ENCODE measurements around the gene REP15.

DNA sequence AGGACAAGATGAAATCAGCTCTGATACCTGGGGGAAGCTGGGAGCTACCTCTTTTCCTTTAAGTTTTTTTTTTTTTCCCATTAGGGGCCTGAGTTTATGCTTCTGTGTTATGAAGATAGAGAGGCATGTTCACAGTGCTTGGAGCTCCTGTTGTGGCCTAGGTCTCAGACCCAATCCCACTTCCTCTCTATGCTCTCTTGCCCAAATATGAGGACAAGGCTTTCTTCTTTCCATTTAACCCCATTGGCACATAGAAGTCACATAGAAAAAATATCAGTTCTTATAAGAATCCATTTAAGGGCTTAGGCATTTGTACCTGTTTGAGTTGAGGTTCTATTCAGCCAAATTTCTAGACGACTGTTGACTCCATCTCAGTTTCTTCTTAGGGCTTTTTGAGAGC is 27.0 kb downstream of the REP15 start:
- TF ChIP-seq, protein P1, sequence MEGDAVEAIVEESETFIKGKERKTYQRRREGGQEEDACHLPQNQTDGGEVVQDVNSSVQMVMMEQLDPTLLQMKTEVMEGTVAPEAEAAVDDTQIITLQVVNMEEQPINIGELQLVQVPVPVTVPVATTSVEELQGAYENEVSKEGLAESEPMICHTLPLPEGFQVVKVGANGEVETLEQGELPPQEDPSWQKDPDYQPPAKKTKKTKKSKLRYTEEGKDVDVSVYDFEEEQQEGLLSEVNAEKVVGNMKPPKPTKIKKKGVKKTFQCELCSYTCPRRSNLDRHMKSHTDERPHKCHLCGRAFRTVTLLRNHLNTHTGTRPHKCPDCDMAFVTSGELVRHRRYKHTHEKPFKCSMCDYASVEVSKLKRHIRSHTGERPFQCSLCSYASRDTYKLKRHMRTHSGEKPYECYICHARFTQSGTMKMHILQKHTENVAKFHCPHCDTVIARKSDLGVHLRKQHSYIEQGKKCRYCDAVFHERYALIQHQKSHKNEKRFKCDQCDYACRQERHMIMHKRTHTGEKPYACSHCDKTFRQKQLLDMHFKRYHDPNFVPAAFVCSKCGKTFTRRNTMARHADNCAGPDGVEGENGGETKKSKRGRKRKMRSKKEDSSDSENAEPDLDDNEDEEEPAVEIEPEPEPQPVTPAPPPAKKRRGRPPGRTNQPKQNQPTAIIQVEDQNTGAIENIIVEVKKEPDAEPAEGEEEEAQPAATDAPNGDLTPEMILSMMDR (conservative IDR thresholded peaks at IDR 0.05 in 1 of 2, IDR thresholded peaks at IDR 0.05 in 1 of 2; ENCODE audit: low read depth in 1 of 2, low read length in 2 of 2) = no peak
- no peak for TF ChIP-seq EZH2 (IDR thresholded peaks at IDR 0.05; ENCODE audit: low read length, missing control alignments)

Data from fibroblast of lung (primary cell).